Erythroblast (primary cell): ENCODE data around the gene SRRM4.
A peak's percentile ranks its signal among the peaks of the same experiment; 100 is the strongest.

ENCODE experiments used
- DNase-seq, 2 experiments: peaks; one replicate each; lab custom pipeline; 2025; lab: John Stamatoyannopoulos, UW
- GATA1 ChIP-seq: IDR thresholded peaks from 2 replicates; pipeline ENCODE4 v1.6.1; 2011; ENCODE audit warnings: low read depth, mild to moderate bottlenecking, control low read depth, low read length, moderate library complexity
- POLR2A ChIP-seq: IDR thresholded peaks from 2 replicates; pipeline ENCODE4 v1.6.1; 2011; ENCODE audit warnings: mild to moderate bottlenecking, low read length

SRRM4 gene

GRCh38 chr12:119169150-119169549 is 187.8 kb downstream of the SRRM4 start:
- TF ChIP-seq GATA1: no peak
- DNase-seq: no peak

GRCh38 chr12:119171291-119171690 is 189.9 kb downstream of the SRRM4 start:
- TF ChIP-seq GATA1 (no peak), POLR2A (no peak)
- no peak for DNase-seq

GRCh38 chr12:119171691-119172425 is 190.5 kb downstream of the SRRM4 start:
- TF ChIP-seq POLR2A: no peak
- no peak for TF ChIP-seq GATA1
- DNase-seq: no peak

- TF ChIP-seq GATA1 (no peak), POLR2A (no peak)
- DNase-seq: no peak
These were observed 193.7 kb downstream of the SRRM4 start for GRCh38 chr12:119175081-119175480.

- peak in 1 of 2 experiments; percentile 19 for DNase-seq
- TF ChIP-seq GATA1 (no peak), POLR2A (no peak)
These were observed 195.1 kb downstream of the SRRM4 start for GRCh38 chr12:119176267-119177055.

GRCh38 chr12:119177056-119177325 is 195.7 kb downstream of the SRRM4 start:
- no peak for TF ChIP-seq POLR2A
- TF ChIP-seq GATA1: no peak
- DNase-seq: no peak

GRCh38 chr12:119177724-119178380 is 196.5 kb downstream of the SRRM4 start:
- no peak for TF ChIP-seq GATA1
- TF ChIP-seq POLR2A: no peak

GRCh38 chr12:119178544-119179334 is 197.4 kb downstream of the SRRM4 start, which contains the start of gene HSPB8:
TSS of gene HSPB8 (plus strand) at chr12:119178931. CDS start at chr12:119179313, 382 bp downstream.
- TF ChIP-seq POLR2A (no peak), GATA1 (no peak)
- no peak for DNase-seq

More at GRCh38 chr12:119177724-119178380, 196.5 kb downstream of the SRRM4 start:
- DNase-seq: no peak

- TF ChIP-seq GATA1: no peak
- no peak for TF ChIP-seq POLR2A
- no peak for DNase-seq
These were observed 198.1 kb downstream of the SRRM4 start for GRCh38 chr12:119179335-119180021.

GRCh38 chr12:119180380-119181040 is 199.2 kb downstream of the SRRM4 start:
- TF ChIP-seq GATA1: no peak
- no peak for TF ChIP-seq POLR2A
- DNase-seq: no peak

GRCh38 chr12:119181202-119181601 is 199.9 kb downstream of the SRRM4 start:
- TF ChIP-seq POLR2A: no peak
- TF ChIP-seq GATA1: no peak
- no peak for DNase-seq

GRCh38 chr12:119181944-119182343 is 200.6 kb downstream of the SRRM4 start:
- TF ChIP-seq POLR2A: no peak
- no peak for TF ChIP-seq GATA1
- no peak for DNase-seq
